PFSK-1 (cell line): ENCODE data around the gene PDSS1. TPM values are rescaled to one million over a fixed set of nuclear protein-coding genes. Genes with fewer than 3 reads are reported as not detected.
A peak's percentile ranks its signal among the peaks of the same experiment; 100 is the strongest.

Experiments
- FOXP2 ChIP-seq: optimal IDR thresholded peaks from 2 replicates; pipeline ENCODE3; 2011; ENCODE audit warnings: borderline replicate concordance, control low read depth, inconsistent platforms; ENCODE audit not compliant: insufficient read depth; ENCODE audit errors: extremely low read length, extremely low read depth
- POLR2AphosphoS5 ChIP-seq: IDR thresholded peaks from 2 replicates; pipeline ENCODE4 v1.6.1; 2012; ENCODE audit warnings: low read depth, mild to moderate bottlenecking, control low read depth, low read length, moderate library complexity
- REST ChIP-seq, 2 experiments: IDR thresholded peaks; 2 replicates each; pipeline versions ENCODE4 v1.6.1 to v1.8.0; 2011 to 2012; ENCODE audit warnings: low read depth in 2 of 2, low read length in 2 of 2, control low read depth in 1 of 2, inconsistent platforms in 1 of 2, mild to moderate bottlenecking in 1 of 2, moderate library complexity in 1 of 2; ENCODE audit not compliant: insufficient read depth in 1 of 2
- SIN3A ChIP-seq: IDR thresholded peaks from 2 replicates; pipeline ENCODE4 v1.6.1; 2012; ENCODE audit warnings: mild to moderate bottlenecking, low read length, moderate library complexity, borderline replicate concordance; ENCODE audit not compliant: insufficient read depth
- TAF1 ChIP-seq: IDR thresholded peaks from 2 replicates; pipeline ENCODE4 v1.6.1; 2012; ENCODE audit warnings: low read length, control low read depth, borderline replicate concordance; ENCODE audit not compliant: insufficient read depth
- polyA plus RNA-seq: library from polyadenylated mRNA; unstranded; fragments of >200 nt; gene quantifications from one replicate; pipeline ENCODE4 v1.2.1, GENCODE V29; 2012; ENCODE audit warnings: low read depth, missing spikeins; ENCODE audit not compliant: insufficient read length

The PDSS1 gene
- 6.9 TPM for polyA plus RNA-seq

- no peak for TF ChIP-seq REST (IDR thresholded peaks at IDR 0.05; ENCODE audit: insufficient read depth in 1 of 2, low read depth in 2 of 2, low read length in 2 of 2)
- TF ChIP-seq POLR2AphosphoS5, result peak; percentile 75
- peak; percentile 52; the same call in 1 of the 2 replicates for TF ChIP-seq TAF1
- peak; percentile 5 for TF ChIP-seq FOXP2
- 0 out of 2 replicates have a peak, but pooled peaks have one; percentile 74 for TF ChIP-seq SIN3A
Observed at GRCh38 chr10:26697163-26697921, at the start of gene PDSS1. PDSS1 (plus strand) TSS chr10:26697701; CDS start chr10:26697712, 11 bp downstream.

GRCh38 chr10:26650406-26650805, 47.1 kb upstream of the PDSS1 start:
- TF ChIP-seq SIN3A (no peak), POLR2AphosphoS5 (no peak), TAF1 (no peak), REST (IDR thresholded peaks at IDR 0.05; ENCODE audit: insufficient read depth in 1 of 2, low read depth in 2 of 2, low read length in 2 of 2) (no peak), FOXP2 (no peak)

- no peak for TF ChIP-seq REST (IDR thresholded peaks at IDR 0.05; ENCODE audit: insufficient read depth in 1 of 2, low read depth in 2 of 2, low read length in 2 of 2)
- no peak for TF ChIP-seq SIN3A
- TF ChIP-seq FOXP2, result no peak
- TF ChIP-seq POLR2AphosphoS5, result no peak
- TF ChIP-seq TAF1, result no peak
Observed at GRCh38 chr10:26653004-26653403, 44.5 kb upstream of the PDSS1 start.

- TF ChIP-seq POLR2AphosphoS5 (no peak), SIN3A (no peak), TAF1 (no peak), FOXP2 (no peak), REST (IDR thresholded peaks at IDR 0.05; ENCODE audit: insufficient read depth in 1 of 2, low read depth in 2 of 2, low read length in 2 of 2) (no peak)
Observed at GRCh38 chr10:26655746-26656145, 41.8 kb upstream of the PDSS1 start.
